H9 (cell line): ENCODE results near the gene OR2A7. TPM values are rescaled to one million over a fixed set of nuclear protein-coding genes. Genes with fewer than 3 reads are reported as not detected.
"Not testable (repeated sequence)": the region's sequence is repeated elsewhere in the genome, so short reads cannot be mapped to it uniquely, and the experiment has no call there.

ENCODE experiments used
- DNase-seq: peaks from one replicate; pipeline ENCODE4 v3.0.0-alpha.2; 2017
- H2AFZ ChIP-seq: one replicate; pipeline ENCODE4 v1.6.1; 2013; ENCODE audit warnings: mild to moderate bottlenecking, low read length, control low read depth, moderate library complexity
- H2AK5ac ChIP-seq: 2 replicates; pipeline ENCODE4 v1.6.1; 2013; ENCODE audit warnings: low read length, control low read depth, mixed read lengths; ENCODE audit not compliant: insufficient read length
- H2BK120ac ChIP-seq: one replicate; pipeline ENCODE4 v1.6.1; 2013; ENCODE audit warnings: low read depth, mild to moderate bottlenecking, low read length, control low read depth, inconsistent platforms; ENCODE audit not compliant: poor library complexity, severe bottlenecking
- H2BK12ac ChIP-seq: 2 replicates; pipeline ENCODE4 v1.6.1; 2013; ENCODE audit warnings: low read length, control low read depth, mixed read lengths, low read depth; ENCODE audit not compliant: insufficient read length
- H2BK15ac ChIP-seq: 2 replicates; pipeline ENCODE4 v1.6.1; 2013; ENCODE audit warnings: low read depth, low read length, control low read depth
- H2BK20ac ChIP-seq: one replicate; pipeline ENCODE4 v1.6.1; 2013; ENCODE audit warnings: low read depth, mild to moderate bottlenecking, low read length, control low read depth, inconsistent platforms; ENCODE audit not compliant: poor library complexity, severe bottlenecking
- H2BK5ac ChIP-seq: 2 replicates; pipeline ENCODE4 v1.6.1; 2013; ENCODE audit warnings: low read length, control low read depth, mixed read lengths; ENCODE audit not compliant: insufficient read length
- H3K14ac ChIP-seq: 2 replicates; pipeline ENCODE4 v1.6.1; 2013; ENCODE audit warnings: low read length, control low read depth; ENCODE audit not compliant: insufficient read depth
- H3K18ac ChIP-seq: 2 replicates; pipeline ENCODE4 v1.6.1; 2013; ENCODE audit warnings: low read depth, mild to moderate bottlenecking, mixed read lengths, low read length, control low read depth; ENCODE audit not compliant: insufficient read length
- H3K23ac ChIP-seq: 2 replicates; pipeline ENCODE4 v1.6.1; 2013; ENCODE audit warnings: low read length, control low read depth, mixed read lengths, low read depth; ENCODE audit not compliant: insufficient read length
- H3K23me2 ChIP-seq: 2 replicates; pipeline ENCODE4 v1.6.1; 2013; ENCODE audit warnings: low read depth, mild to moderate bottlenecking, mixed read lengths, low read length, control low read depth; ENCODE audit not compliant: insufficient read length, poor library complexity, severe bottlenecking
- H3K27ac ChIP-seq: 2 replicates; pipeline ENCODE4 v1.5.1; 2013; ENCODE audit warnings: low read length, control low read depth, mixed read lengths, low read depth; ENCODE audit not compliant: insufficient read length
- H3K27me3 ChIP-seq: 2 replicates; pipeline ENCODE4 v1.6.1; 2013; ENCODE audit warnings: low read length, control low read depth, inconsistent platforms; ENCODE audit not compliant: insufficient read depth
- H3K4ac ChIP-seq: 2 replicates; pipeline ENCODE4 v1.6.1; 2013; ENCODE audit warnings: low read depth, mild to moderate bottlenecking, control low read depth, inconsistent platforms, low read length, moderate library complexity
- H3K4me1 ChIP-seq: 2 replicates; pipeline ENCODE4 v1.6.1; 2013; ENCODE audit warnings: low read length, control low read depth, inconsistent platforms; ENCODE audit not compliant: insufficient read depth
- H3K4me2 ChIP-seq: 2 replicates; pipeline ENCODE4 v1.6.1; 2013; ENCODE audit warnings: low read length, control low read depth, mixed read lengths; ENCODE audit not compliant: insufficient read length, insufficient read depth
- H3K56ac ChIP-seq: 2 replicates; pipeline ENCODE4 v1.6.1; 2013; ENCODE audit warnings: low read depth, mild to moderate bottlenecking, mixed read lengths, low read length, control low read depth; ENCODE audit not compliant: insufficient read length
- H3K79me1 ChIP-seq: 2 replicates; pipeline ENCODE4 v1.6.1; 2013; ENCODE audit warnings: low read depth, mild to moderate bottlenecking, moderate library complexity, low read length, control low read depth, inconsistent platforms; ENCODE audit not compliant: insufficient read depth, poor library complexity, severe bottlenecking
- H3K79me2 ChIP-seq: 2 replicates; pipeline ENCODE4 v1.6.1; 2013; ENCODE audit warnings: low read length, control low read depth, inconsistent platforms; ENCODE audit not compliant: insufficient read depth
- H3K9ac ChIP-seq: 2 replicates; pipeline ENCODE4 v1.6.1; 2013; ENCODE audit warnings: low read length, control low read depth, mixed read lengths; ENCODE audit not compliant: insufficient read length; ENCODE audit errors: extremely low read depth
- H3K9me3 ChIP-seq: one replicate; pipeline ENCODE4 v1.6.1; 2013; ENCODE audit warnings: low read depth, low read length, inconsistent platforms; ENCODE audit not compliant: control insufficient read depth
- H3T11ph ChIP-seq: one replicate; pipeline ENCODE4 v1.6.1; 2013; ENCODE audit warnings: mild to moderate bottlenecking, low read length, control low read depth, inconsistent platforms
- H4K20me1 ChIP-seq: one replicate; pipeline ENCODE4 v1.6.1; 2013; ENCODE audit not compliant: control insufficient read depth, insufficient read length, insufficient read depth
- H4K5ac ChIP-seq: 2 replicates; pipeline ENCODE4 v1.6.1; 2013; ENCODE audit warnings: low read depth, mild to moderate bottlenecking, mixed read lengths, low read length, control low read depth; ENCODE audit not compliant: insufficient read length
- H4K8ac ChIP-seq: replicated peaks from 2 replicates; pipeline ENCODE4 v1.6.1; 2013; ENCODE audit warnings: low read length, control low read depth, mixed read lengths, low read depth; ENCODE audit not compliant: insufficient read length
- H4K91ac ChIP-seq: 2 replicates; pipeline ENCODE4 v1.6.1; 2013; ENCODE audit warnings: low read depth, mild to moderate bottlenecking, moderate library complexity, mixed read lengths, low read length, control low read depth; ENCODE audit not compliant: insufficient read length
- H3K27ac Mint-ChIP-seq, 3 experiments: 2 replicates in 2 of 3; 3 replicates in 1 of 3; pipeline ENCODE4 v1.8.0; 2020 to 2021; ENCODE audit warnings: mixed read lengths in 3 of 3, mild to moderate bottlenecking in 1 of 3, moderate library complexity in 1 of 3
- H3K27me3 Mint-ChIP-seq: 2 replicates; pipeline ENCODE4 v1.8.0; 2021; ENCODE audit warnings: low read depth, mild to moderate bottlenecking, moderate library complexity, mixed read lengths
- H3K36me3 Mint-ChIP-seq, 3 experiments: 2 replicates in 2 of 3; 3 replicates in 1 of 3; pipeline ENCODE4 v1.8.0; 2020 to 2021; ENCODE audit warnings: low read depth in 3 of 3, mixed read lengths in 3 of 3; ENCODE audit not compliant: insufficient read depth in 1 of 3
- H3K4me1 Mint-ChIP-seq, 2 experiments: 2 replicates each; pipeline ENCODE4 v1.8.0; 2020; ENCODE audit warnings: mixed read lengths in 2 of 2
- H3K4me3 Mint-ChIP-seq, 2 experiments: 2 replicates in 1 of 2; 3 replicates in 1 of 2; pipeline ENCODE4 v1.8.0; 2020 to 2021; ENCODE audit warnings: mild to moderate bottlenecking in 2 of 2, mixed read lengths in 2 of 2, moderate library complexity in 1 of 2
- H3K9me3 Mint-ChIP-seq, 2 experiments: 2 replicates in 1 of 2; 3 replicates in 1 of 2; pipeline ENCODE4 v1.8.0; 2020; ENCODE audit warnings: mild to moderate bottlenecking in 2 of 2, mixed read lengths in 2 of 2, moderate library complexity in 1 of 2
- WGBS: extraction: QIAGEN DNeasy Blood & Tissue Kit; methylation state at CpG from one replicate; pipeline ENCODE4 v1.1.7; 2013; ENCODE audit warnings: missing lambda C conversion rate, low lambda C conversion rate, mixed read lengths; ENCODE audit not compliant: insufficient read length; ENCODE audit errors: extremely low coverage; 5-methylcytosine and 5-hydroxymethylcytosine counted together
- total RNA-seq: library from RNA; stranded (reverse); gene quantifications from 2 replicates; pipeline ENCODE4 v1.2.1, GENCODE V29; 2021

The OR2A7 gene
- total RNA-seq, 1 experiment from 2014 or later = 2.5 TPM

- WGBS = no CpG with 5 or more reads among the region's 4 CpGs
- DNase-seq, H3K27ac Mint-ChIP-seq: not testable (repeated sequence)
These were observed 17.9 kb upstream of the OR2A7 start for GRCh38 chr7:144282490-144282889.

GRCh38 chr7:144281981-144282380, 17.4 kb upstream of the OR2A7 start:
- H3K79me2 ChIP-seq, H2BK120ac ChIP-seq, H3T11ph ChIP-seq, H2BK12ac ChIP-seq, H3K79me1 ChIP-seq, H4K91ac ChIP-seq, DNase-seq, H3K9me3 Mint-ChIP-seq, H3K4ac ChIP-seq, H2AK5ac ChIP-seq, H3K4me1 ChIP-seq, H2AFZ ChIP-seq, H2BK5ac ChIP-seq, H3K56ac ChIP-seq, H3K4me2 ChIP-seq, H3K27me3 ChIP-seq, H3K27ac Mint-ChIP-seq, H3K36me3 Mint-ChIP-seq, H3K23ac ChIP-seq, H3K23me2 ChIP-seq, H3K4me1 Mint-ChIP-seq, H3K27me3 Mint-ChIP-seq, H2BK20ac ChIP-seq, H4K20me1 ChIP-seq, H4K8ac ChIP-seq, H2BK15ac ChIP-seq, H3K9me3 ChIP-seq, H3K9ac ChIP-seq, H3K18ac ChIP-seq, H3K27ac ChIP-seq, H4K5ac ChIP-seq, H3K4me3 Mint-ChIP-seq, H3K14ac ChIP-seq: not testable (repeated sequence)
- no CpG with 5 or more reads among the region's 8 CpGs for WGBS

More at GRCh38 chr7:144282490-144282889, 17.9 kb upstream of the OR2A7 start:
- H3K9me3 ChIP-seq, H3K27me3 Mint-ChIP-seq, H3T11ph ChIP-seq, H2BK20ac ChIP-seq, H3K27ac ChIP-seq, H3K4me1 ChIP-seq, H4K91ac ChIP-seq, H4K20me1 ChIP-seq, H3K23me2 ChIP-seq, H3K9ac ChIP-seq, H3K79me2 ChIP-seq, H3K23ac ChIP-seq, H3K27me3 ChIP-seq, H3K9me3 Mint-ChIP-seq, H4K8ac ChIP-seq, H3K4me2 ChIP-seq, H3K79me1 ChIP-seq, H3K56ac ChIP-seq, H3K18ac ChIP-seq, H2BK120ac ChIP-seq, H2BK15ac ChIP-seq, H2AFZ ChIP-seq, H3K36me3 Mint-ChIP-seq, H3K4me1 Mint-ChIP-seq, H2BK5ac ChIP-seq, H3K14ac ChIP-seq, H3K4me3 Mint-ChIP-seq, H2AK5ac ChIP-seq, H4K5ac ChIP-seq, H2BK12ac ChIP-seq, H3K4ac ChIP-seq: not testable (repeated sequence)
